ENCODE measurements around the gene PLD2. TPM values are rescaled to one million over a fixed set of nuclear protein-coding genes. Genes with fewer than 3 reads are reported as not detected.
A peak's percentile ranks its signal among the peaks of the same experiment; 100 is the strongest.

The PLD2 gene, protein sequence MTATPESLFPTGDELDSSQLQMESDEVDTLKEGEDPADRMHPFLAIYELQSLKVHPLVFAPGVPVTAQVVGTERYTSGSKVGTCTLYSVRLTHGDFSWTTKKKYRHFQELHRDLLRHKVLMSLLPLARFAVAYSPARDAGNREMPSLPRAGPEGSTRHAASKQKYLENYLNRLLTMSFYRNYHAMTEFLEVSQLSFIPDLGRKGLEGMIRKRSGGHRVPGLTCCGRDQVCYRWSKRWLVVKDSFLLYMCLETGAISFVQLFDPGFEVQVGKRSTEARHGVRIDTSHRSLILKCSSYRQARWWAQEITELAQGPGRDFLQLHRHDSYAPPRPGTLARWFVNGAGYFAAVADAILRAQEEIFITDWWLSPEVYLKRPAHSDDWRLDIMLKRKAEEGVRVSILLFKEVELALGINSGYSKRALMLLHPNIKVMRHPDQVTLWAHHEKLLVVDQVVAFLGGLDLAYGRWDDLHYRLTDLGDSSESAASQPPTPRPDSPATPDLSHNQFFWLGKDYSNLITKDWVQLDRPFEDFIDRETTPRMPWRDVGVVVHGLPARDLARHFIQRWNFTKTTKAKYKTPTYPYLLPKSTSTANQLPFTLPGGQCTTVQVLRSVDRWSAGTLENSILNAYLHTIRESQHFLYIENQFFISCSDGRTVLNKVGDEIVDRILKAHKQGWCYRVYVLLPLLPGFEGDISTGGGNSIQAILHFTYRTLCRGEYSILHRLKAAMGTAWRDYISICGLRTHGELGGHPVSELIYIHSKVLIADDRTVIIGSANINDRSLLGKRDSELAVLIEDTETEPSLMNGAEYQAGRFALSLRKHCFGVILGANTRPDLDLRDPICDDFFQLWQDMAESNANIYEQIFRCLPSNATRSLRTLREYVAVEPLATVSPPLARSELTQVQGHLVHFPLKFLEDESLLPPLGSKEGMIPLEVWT
- 69.2 and 72.1 TPM in 2 replicates for total RNA-seq
- 17.2 TPM for total RNA-seq (2013)
- 53.1 and 54.5 TPM in 2 replicates for polyA plus RNA-seq
- 12.5 and 19.1 TPM in 2 replicates for polyA minus RNA-seq

- Histone ChIP-seq H3K79me2 (ENCODE audit: control insufficient read depth, insufficient read depth, low read length) (no peaks in the 10 kb centered on the region), H3K9me3 (ENCODE audit: control extremely low read depth in 1 of 3, control insufficient read depth in 2 of 3, insufficient read depth in 1 of 3, low read length in 2 of 3) (no peaks in the 10 kb centered on the region), H2AFZ (ENCODE audit: insufficient read depth, low read depth, low read length, poor library complexity, severe bottlenecking) (peak within 1 kb of the TSS; percentile 88), H3K36me3 (replicated peaks in 1 of 2; ENCODE audit: control extremely low read depth in 1 of 2, control insufficient read depth in 1 of 2, extremely low read depth in 1 of 2, insufficient read depth in 2 of 2, low read length in 1 of 2) (no peaks in the 10 kb centered on the region), H3K4me2 (replicated peaks; ENCODE audit: low read depth, low read length, poor library complexity, severe bottlenecking) (peak within 1 kb of the TSS; percentile 92), H3K9ac (ENCODE audit: low read length) (peak within 1 kb of the TSS; percentile 78), H3K27me3 (replicated peaks in 1 of 4; ENCODE audit: control extremely low read depth in 1 of 4, control insufficient read depth in 3 of 4, insufficient read depth in 4 of 4, low read length in 3 of 4) (no peaks in the 10 kb centered on the region), H3K27ac (ENCODE audit: low read length in 2 of 2) (peak within 1 kb of the TSS; percentile 55 to 79), H3K4me3 (ENCODE audit: control extremely low read depth in 1 of 5, extremely low read depth in 1 of 5, insufficient read depth in 1 of 5, low read depth in 2 of 5, low read length in 4 of 5) (peak within 1 kb of the TSS; percentile 56 to 89 (median 72)), H4K20me1 (ENCODE audit: control insufficient read depth, insufficient read depth, low read length, poor library complexity, severe bottlenecking) (no peaks in the 10 kb centered on the region), H3K4me1 (ENCODE audit: control insufficient read depth in 2 of 2, insufficient read depth in 2 of 2, low read length in 2 of 2) (peaks cover 9 to 13% of the 10 kb centered on the region in 2 donors)
- ATAC-seq (ENCODE audit: low read depth) (peak; percentile 99), DNase-seq (peak; percentile 89)
- Mint-ChIP-seq H3K9me3 (ENCODE audit: insufficient read depth) (no peaks in the 10 kb centered on the region), H3K4me1 (peaks cover 14% of the 10 kb centered on the region), H3K27me3 (no peaks in the 10 kb centered on the region), H3K27ac (peak within 1 kb of the TSS; percentile 78), H3K4me3 (peak within 1 kb of the TSS; percentile 86)
- intact Hi-C loops (cut with micrococcal nuclease): loop anchor here (1.0 to 5.0 kb wide), 6 partner anchors 11 to 135 kb away; partner anchors contain the start of genes MED11, MINK1, PSMB6 and RNF167
- ChIA-PET CTCF (interaction anchor here (0.8 to 1.6 kb wide), 3 partner anchors 17 to 63 kb away, joined by 3 to 8 read pairs (median 3); no protein-coding TSS in a partner anchor), POLR2A (interaction anchor here (0.7 to 1.9 kb wide), 3 partner anchors 11 to 191 kb away, joined by 4 to 9 read pairs (median 8); partner anchors contain the start of gene PSMB6)
- under 1% methylated on average over 98 of the region's 106 CpGs for WGBS (ENCODE audit: insufficient coverage)
- TF ChIP-seq EZH2 (IDR thresholded peaks at IDR 0.05; ENCODE audit: borderline replicate concordance, insufficient read depth, low read depth, low read length, poor library complexity, severe bottlenecking): no peak
- TF ChIP-seq, protein P1, sequence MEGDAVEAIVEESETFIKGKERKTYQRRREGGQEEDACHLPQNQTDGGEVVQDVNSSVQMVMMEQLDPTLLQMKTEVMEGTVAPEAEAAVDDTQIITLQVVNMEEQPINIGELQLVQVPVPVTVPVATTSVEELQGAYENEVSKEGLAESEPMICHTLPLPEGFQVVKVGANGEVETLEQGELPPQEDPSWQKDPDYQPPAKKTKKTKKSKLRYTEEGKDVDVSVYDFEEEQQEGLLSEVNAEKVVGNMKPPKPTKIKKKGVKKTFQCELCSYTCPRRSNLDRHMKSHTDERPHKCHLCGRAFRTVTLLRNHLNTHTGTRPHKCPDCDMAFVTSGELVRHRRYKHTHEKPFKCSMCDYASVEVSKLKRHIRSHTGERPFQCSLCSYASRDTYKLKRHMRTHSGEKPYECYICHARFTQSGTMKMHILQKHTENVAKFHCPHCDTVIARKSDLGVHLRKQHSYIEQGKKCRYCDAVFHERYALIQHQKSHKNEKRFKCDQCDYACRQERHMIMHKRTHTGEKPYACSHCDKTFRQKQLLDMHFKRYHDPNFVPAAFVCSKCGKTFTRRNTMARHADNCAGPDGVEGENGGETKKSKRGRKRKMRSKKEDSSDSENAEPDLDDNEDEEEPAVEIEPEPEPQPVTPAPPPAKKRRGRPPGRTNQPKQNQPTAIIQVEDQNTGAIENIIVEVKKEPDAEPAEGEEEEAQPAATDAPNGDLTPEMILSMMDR (IDR thresholded peaks at IDR 0.05): no peak
These were observed at the start of gene PLD2 for GRCh38 chr17:4806777-4807604. PLD2 (plus strand) TSS chr17:4807152; CDS start chr17:4807773, 621 bp downstream.

Data from B cell (primary cell).